IPS-20b (cell line): ENCODE data around the gene PPP2R5A.

Experiments
- H3K27ac ChIP-seq: one replicate; pipeline ENCODE4 v1.5.1; 2013; ENCODE audit warnings: low read length
- H3K27me3 ChIP-seq: 2 replicates; pipeline ENCODE4 v1.6.1; 2013; ENCODE audit warnings: mild to moderate bottlenecking, low read length, inconsistent platforms; ENCODE audit not compliant: insufficient read depth
- H3K36me3 ChIP-seq: 2 replicates; pipeline ENCODE4 v1.6.1; 2013; ENCODE audit warnings: low read depth, mild to moderate bottlenecking, inconsistent platforms, low read length, moderate library complexity; ENCODE audit not compliant: insufficient read depth
- H3K4me1 ChIP-seq: 2 replicates; pipeline ENCODE4 v1.6.1; 2013; ENCODE audit warnings: mild to moderate bottlenecking, control low read depth, inconsistent platforms, low read length, moderate library complexity; ENCODE audit not compliant: insufficient read depth
- H3K4me3 ChIP-seq: 2 replicates; pipeline ENCODE4 v1.5.1; 2013; ENCODE audit warnings: mild to moderate bottlenecking, low read length, inconsistent platforms
- H3K9ac ChIP-seq: 2 replicates; pipeline ENCODE4 v1.6.1; 2013; ENCODE audit warnings: low read depth, mild to moderate bottlenecking, inconsistent platforms, low read length, moderate library complexity
- H3K9me3 ChIP-seq: 2 replicates; pipeline ENCODE4 v1.6.1; 2013; ENCODE audit warnings: mild to moderate bottlenecking, low read depth, low read length, inconsistent platforms; ENCODE audit not compliant: insufficient read depth

Gene PPP2R5A

GRCh38 chr1:212329105-212329504 lies 43.9 kb downstream of the PPP2R5A start:
- Histone ChIP-seq H3K4me3 (no peak overlapping the region), H3K9ac (no peak overlapping the region), H3K9me3 (no peaks in the 10 kb centered on the region), H3K27ac (no peak overlapping the region), H3K4me1 (no peaks in the 10 kb centered on the region), H3K27me3 (no peaks in the 10 kb centered on the region), H3K36me3 (peaks cover 9% of the 10 kb centered on the region)

DNA sequence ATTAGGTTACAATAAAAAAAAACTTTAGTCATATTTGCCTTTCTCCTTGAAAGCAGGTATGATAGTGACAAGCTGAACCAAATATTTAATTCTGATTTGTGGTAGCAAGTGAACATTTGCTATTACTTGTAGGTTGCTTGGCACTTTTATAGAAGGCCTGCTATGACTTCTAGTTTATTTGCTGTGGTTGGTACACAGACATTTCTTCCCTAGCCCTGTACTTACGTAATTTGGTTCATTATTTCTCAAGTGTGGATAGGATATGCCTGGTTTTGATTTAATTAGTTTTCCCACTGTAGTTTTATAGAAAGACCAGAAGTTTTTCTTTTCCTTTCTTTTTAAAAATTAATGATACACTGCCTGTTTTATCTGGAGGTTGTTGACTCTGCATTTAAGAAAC lies 55.9 kb downstream of the PPP2R5A start:
- no peak overlapping the region for H3K4me3 ChIP-seq
- H3K27me3 ChIP-seq = no peaks in the 10 kb centered on the region
- H3K4me1 ChIP-seq = no peaks in the 10 kb centered on the region
- no peaks in the 10 kb centered on the region for H3K9me3 ChIP-seq
- peaks cover 5% of the 10 kb centered on the region for H3K36me3 ChIP-seq
- H3K27ac ChIP-seq = no peak overlapping the region
- H3K9ac ChIP-seq = no peak overlapping the region

DNA sequence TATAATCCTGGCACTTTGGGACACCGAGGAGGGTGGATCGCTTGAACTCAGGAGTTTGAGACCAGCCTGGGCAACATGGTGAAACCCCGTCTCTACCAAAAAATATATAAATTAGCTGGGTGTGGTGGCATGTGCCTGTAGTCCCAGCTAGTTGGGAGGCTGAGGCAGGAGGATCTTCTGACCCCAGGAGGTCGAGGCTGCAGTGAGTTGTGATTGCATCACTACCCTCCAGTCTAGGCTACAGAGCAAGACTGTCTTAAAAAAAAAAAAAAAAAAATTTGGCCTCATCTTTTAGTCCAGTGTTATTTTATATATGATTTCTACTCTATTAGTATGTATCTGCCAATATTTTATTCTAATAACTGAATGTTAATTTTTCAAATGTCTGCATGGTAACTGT lies 59.7 kb downstream of the PPP2R5A start:
- Histone ChIP-seq H3K9me3 (no peaks in the 10 kb centered on the region), H3K27me3 (no peaks in the 10 kb centered on the region), H3K4me1 (no peaks in the 10 kb centered on the region), H3K9ac (no peak overlapping the region), H3K4me3 (no peak overlapping the region), H3K36me3 (peaks cover 21% of the 10 kb centered on the region), H3K27ac (no peak overlapping the region)

DNA sequence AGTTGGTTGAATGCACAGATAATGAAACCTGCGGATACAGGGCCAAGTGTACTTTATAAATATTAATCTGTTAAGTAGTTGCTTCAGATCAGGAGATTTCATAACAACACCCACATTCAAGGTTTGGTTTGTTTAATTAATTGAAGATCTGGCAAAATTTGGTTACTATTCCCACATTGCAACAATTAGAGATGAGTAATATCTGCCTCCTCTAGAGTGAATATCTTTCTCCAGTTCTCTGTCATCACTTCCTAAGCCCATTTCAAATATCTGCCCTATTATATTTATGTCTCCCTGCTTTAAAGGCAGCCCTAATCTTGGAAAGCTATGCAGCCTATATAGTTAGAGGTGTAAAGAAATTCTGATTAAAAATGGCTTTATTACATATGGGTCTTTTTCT lies 61.4 kb downstream of the PPP2R5A start:
- no peaks in the 10 kb centered on the region for H3K4me1 ChIP-seq
- H3K9ac ChIP-seq = no peak overlapping the region
- H3K27ac ChIP-seq = no peak overlapping the region
- no peaks in the 10 kb centered on the region for H3K9me3 ChIP-seq
- H3K4me3 ChIP-seq = no peak overlapping the region
- no peaks in the 10 kb centered on the region for H3K27me3 ChIP-seq
- peaks cover 21% of the 10 kb centered on the region for H3K36me3 ChIP-seq

DNA sequence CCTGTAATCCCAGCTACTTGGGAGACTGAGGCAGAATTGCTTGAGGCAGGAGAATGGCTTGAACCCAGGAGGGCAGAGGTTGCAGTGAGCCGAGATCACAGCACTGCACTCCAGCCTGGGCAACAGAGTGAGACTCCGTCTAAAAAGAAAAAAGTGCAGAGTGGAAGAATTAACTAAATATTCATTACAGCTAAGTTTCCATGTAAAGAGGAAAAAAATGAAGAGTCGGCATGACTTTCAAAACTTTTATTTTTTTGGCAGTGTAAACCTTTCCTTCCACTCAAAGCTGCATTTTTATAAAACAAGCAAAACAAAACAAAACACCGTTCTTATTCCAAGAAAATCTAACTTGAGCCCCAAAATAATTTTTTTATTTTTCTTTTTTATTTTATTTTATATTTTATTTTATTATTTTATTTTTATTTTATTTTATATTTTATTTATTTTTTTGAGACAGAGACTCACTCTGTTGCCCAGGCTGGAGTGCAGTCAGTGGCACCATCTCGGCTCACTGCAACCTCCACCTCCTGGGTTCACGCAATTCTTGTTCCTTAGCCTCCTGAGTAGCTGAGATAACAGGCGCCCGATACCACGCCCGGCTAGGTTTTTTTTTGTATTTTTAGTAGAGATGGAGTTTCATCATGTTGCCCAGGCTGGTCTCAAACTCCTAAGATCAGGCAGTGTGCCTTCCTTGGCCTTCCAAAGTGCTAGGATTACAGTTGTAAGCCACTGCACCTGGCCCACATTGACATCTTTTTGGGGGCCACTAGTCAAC lies 66.6 kb downstream of the PPP2R5A start:
- H3K9ac ChIP-seq = no peak overlapping the region
- no peak overlapping the region for H3K27ac ChIP-seq
- no peaks in the 10 kb centered on the region for H3K27me3 ChIP-seq
- no peaks in the 10 kb centered on the region for H3K4me1 ChIP-seq
- peaks cover 43% of the 10 kb centered on the region for H3K36me3 ChIP-seq
- no peaks in the 10 kb centered on the region for H3K9me3 ChIP-seq
- no peak overlapping the region for H3K4me3 ChIP-seq

DNA sequence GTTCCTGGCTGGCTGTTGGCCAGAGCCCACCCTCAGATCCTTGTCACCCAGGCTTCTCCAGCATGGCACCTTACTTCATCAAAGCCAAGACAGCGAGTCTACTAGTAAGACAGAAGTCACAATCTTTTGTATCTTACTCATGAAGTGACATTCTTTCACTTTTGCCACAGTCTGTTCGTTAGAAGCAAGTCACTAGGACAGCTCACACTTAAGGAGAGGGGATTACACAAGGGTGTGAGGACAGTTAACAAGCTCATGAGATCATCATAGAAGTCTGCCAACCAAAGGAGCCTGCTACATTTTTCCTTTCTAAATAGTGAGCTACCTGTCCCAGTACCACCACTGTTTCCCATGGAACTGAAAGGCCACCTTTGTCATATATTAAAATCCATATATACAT lies 68.0 kb downstream of the PPP2R5A start:
- no peak overlapping the region for H3K4me3 ChIP-seq
- H3K27me3 ChIP-seq = no peaks in the 10 kb centered on the region
- H3K27ac ChIP-seq = no peak overlapping the region
- no peaks in the 10 kb centered on the region for H3K4me1 ChIP-seq
- H3K9ac ChIP-seq = no peak overlapping the region
- H3K36me3 ChIP-seq = peaks cover 49% of the 10 kb centered on the region
- no peaks in the 10 kb centered on the region for H3K9me3 ChIP-seq

DNA sequence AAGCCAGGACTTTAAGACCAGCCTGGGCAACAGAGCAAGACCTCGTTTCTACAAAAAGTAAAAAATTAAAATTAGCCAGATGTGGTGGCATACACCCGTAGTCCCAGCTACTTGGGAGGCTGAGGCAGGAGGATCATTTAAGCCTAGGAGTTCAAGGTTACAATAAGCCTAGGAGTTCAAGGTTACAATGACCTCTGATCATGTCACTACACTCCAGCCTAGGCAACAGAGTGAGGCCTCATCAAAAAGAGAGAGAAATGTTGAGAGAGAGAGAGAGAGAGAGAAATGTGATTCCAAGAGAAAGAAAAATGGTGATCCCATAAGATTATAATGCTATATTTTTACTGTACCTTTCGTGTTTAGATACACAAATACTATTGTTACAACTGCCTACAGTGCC lies 69.3 kb downstream of the PPP2R5A start:
- Histone ChIP-seq H3K4me3 (no peak overlapping the region), H3K9ac (no peak overlapping the region), H3K27ac (no peak overlapping the region), H3K27me3 (no peaks in the 10 kb centered on the region), H3K9me3 (no peaks in the 10 kb centered on the region), H3K4me1 (no peaks in the 10 kb centered on the region), H3K36me3 (peaks cover 49% of the 10 kb centered on the region)

GRCh38 chr1:212355230-212355969 lies 70.2 kb downstream of the PPP2R5A start:
- Histone ChIP-seq H3K27me3 (no peaks in the 10 kb centered on the region), H3K4me1 (no peaks in the 10 kb centered on the region), H3K4me3 (no peak overlapping the region), H3K36me3 (peaks cover 59% of the 10 kb centered on the region), H3K9me3 (no peaks in the 10 kb centered on the region), H3K27ac (no peak overlapping the region), H3K9ac (no peak overlapping the region)

DNA sequence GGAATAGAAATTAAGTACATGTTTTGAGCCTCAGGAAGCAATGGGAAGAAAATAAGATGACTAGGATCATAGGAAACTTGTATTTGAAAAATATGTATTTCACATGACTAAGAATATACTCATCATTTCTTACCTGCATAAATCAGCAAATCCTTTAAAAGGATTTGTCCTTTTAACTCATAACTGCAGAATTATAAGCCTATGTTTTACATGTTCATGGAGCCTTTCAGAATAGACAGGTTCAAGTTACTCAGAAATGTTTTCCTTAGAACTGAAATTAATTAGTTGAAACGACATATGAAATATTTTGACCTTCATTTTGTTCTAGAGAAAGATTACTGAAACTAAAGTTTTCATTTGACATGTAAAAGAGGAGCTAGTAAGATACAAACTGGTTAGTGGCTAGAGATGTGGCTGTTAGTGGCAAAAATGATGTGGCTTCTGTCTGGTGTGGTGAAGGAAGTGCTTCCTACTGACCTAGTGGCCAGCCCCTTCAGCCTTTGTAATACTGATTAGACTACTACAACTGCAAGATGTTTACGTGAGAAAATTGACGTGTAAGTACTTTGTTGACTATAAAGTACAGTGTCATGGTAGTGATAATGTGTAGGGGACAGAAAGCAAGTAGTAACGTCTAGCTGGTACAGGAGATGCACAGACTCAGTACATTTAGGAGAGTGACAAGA lies 74.7 kb downstream of the PPP2R5A start:
- Histone ChIP-seq H3K4me3 (no peak overlapping the region), H3K9me3 (no peaks in the 10 kb centered on the region), H3K9ac (no peak overlapping the region), H3K4me1 (no peaks in the 10 kb centered on the region), H3K36me3 (peaks cover 76% of the 10 kb centered on the region), H3K27ac (no peak overlapping the region), H3K27me3 (no peaks in the 10 kb centered on the region)

- Histone ChIP-seq H3K27ac (no peak overlapping the region), H3K9me3 (no peaks in the 10 kb centered on the region), H3K27me3 (no peaks in the 10 kb centered on the region), H3K4me1 (no peaks in the 10 kb centered on the region), H3K9ac (no peak overlapping the region), H3K36me3 (peaks cover 67% of the 10 kb centered on the region), H3K4me3 (no peak overlapping the region)
Observed at GRCh38 chr1:212364985-212365384, 79.8 kb downstream of the PPP2R5A start.

DNA sequence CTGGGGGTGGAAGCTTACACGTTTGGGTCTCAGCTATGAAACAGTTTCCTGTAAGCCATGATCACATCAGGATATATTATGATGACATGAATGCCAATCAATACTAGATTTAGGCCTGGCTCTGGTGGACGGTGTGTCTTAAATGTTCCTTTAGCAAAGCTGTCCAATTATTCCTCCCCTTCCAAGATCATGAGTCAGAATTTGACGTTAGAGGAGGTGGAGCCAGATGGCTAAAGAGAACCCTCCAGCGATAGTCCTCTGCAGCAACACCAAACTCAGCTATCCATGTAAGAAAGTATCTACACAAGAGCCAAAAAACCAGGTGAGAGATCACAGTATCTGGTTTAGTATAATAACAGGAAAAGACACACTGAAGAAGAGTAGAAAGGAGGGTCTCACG lies 81.7 kb downstream of the PPP2R5A start:
- Histone ChIP-seq H3K9me3 (no peaks in the 10 kb centered on the region), H3K36me3 (peaks cover 57% of the 10 kb centered on the region), H3K27me3 (no peaks in the 10 kb centered on the region), H3K27ac (no peak overlapping the region), H3K4me3 (no peak overlapping the region), H3K4me1 (no peaks in the 10 kb centered on the region), H3K9ac (no peak overlapping the region)
